Islet precursor cell (in vitro differentiated cells): Measurements from ENCODE around the gene TMEM151B.
A peak's percentile ranks its signal among the peaks of the same experiment; 100 is the strongest.
"Not testable (repeated sequence)": the region's sequence is repeated elsewhere in the genome, so short reads cannot be mapped to it uniquely, and the experiment has no call there.

Experiments used
- DNase-seq: peaks from one replicate; pipeline ENCODE4 v3.0.0-alpha.2; 2018

The TMEM151B gene

DNA sequence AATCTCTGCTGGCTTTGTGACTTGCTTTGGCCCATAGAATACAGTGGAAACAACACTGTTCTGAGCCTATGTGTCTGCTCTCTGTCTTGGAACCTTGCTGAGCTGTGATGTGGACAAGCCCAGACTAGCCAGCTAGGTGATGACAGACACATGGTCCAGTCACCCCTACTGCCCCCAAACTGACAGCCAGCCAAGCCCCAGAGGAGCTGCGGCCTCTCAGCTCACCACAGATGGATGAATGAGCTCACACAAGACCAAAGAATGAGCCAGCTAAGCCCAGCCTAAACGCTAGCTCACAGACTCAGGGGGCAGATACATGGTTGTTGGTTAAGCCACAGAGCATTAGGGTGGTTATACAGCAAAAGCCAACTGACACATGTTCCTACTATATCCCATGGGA, 38.8 kb downstream of the TMEM151B start:
- DNase-seq: no peak

DNA sequence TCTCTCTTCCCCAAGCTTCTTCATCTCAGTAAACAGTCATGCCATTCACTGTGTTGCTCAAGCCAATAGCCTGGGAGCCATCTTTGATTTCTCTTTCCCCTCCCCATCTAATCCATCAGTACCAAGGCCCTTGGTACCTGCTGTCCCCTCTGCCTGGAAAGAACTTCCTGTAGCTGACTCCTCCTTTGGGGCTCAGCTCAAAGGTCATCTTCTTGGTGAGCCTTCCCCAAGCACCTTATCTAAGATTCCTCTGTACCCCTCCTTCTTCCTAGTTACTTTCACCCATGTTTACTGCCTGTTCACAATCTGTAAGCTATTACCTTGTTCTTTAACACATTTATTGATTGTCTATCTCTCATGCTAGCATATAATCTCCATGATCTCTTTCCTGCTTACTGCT, 39.4 kb downstream of the TMEM151B start:
- DNase-seq: no peak

DNA sequence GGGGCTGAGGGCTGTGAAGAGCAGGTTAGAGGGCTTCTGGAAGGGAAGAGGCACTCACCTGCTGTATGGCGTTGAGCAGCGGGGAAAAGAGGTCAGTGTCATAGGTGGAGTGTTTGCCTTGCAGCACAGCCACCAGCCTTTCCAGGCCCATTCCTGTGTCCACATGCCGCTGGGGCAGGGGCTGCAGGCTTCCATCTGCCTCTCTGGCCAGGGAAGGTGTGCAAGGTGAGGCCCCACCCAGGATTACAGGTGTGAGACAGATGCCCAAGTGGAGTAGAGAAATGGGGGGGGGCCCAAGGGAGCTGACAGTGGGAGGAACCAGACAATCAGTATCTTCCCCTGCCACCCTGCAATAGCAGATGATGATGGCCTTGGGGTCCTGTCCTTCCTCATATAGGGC, 40.0 kb downstream of the TMEM151B start:
- no peak for DNase-seq

DNA sequence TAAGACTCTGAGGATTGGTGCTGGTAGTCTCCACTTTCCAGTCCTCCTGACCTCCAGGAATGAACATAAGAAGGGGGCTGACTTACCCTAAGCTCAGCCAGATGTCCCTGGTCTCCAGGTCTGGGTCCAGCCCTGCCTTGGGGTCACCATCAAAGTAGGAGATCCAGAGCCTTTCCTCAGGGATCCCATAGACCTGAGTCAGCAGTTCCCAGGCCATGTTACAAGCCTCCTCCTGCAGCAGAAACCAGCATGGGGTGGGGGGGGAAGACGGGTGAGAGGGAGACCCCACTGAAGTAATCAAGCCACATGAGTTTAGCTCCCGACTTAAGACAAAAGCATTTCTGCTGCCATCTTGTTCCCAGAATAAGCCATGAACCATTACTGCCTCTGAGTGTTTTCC, 41.1 kb downstream of the TMEM151B start:
- no peak for DNase-seq

DNA sequence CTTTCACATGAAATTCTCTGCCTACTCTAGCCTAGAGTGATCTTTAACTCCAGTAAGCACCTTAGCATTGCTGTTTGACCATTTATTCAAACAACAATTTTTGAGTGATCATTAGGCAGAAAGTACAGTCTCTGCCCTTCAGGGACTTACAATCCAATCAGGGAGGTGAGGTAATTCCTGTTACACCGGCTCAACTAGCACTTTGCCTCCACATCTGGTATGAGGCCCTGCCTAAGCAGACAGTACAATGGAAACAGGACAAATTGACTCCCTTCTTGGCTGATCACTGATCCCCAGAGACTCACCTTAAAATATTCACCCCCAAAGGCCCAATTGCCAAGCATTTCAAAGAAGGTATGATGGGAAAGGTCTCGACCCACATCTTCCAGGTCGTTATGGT, 41.5 kb downstream of the TMEM151B start:
- no peak for DNase-seq

DNA sequence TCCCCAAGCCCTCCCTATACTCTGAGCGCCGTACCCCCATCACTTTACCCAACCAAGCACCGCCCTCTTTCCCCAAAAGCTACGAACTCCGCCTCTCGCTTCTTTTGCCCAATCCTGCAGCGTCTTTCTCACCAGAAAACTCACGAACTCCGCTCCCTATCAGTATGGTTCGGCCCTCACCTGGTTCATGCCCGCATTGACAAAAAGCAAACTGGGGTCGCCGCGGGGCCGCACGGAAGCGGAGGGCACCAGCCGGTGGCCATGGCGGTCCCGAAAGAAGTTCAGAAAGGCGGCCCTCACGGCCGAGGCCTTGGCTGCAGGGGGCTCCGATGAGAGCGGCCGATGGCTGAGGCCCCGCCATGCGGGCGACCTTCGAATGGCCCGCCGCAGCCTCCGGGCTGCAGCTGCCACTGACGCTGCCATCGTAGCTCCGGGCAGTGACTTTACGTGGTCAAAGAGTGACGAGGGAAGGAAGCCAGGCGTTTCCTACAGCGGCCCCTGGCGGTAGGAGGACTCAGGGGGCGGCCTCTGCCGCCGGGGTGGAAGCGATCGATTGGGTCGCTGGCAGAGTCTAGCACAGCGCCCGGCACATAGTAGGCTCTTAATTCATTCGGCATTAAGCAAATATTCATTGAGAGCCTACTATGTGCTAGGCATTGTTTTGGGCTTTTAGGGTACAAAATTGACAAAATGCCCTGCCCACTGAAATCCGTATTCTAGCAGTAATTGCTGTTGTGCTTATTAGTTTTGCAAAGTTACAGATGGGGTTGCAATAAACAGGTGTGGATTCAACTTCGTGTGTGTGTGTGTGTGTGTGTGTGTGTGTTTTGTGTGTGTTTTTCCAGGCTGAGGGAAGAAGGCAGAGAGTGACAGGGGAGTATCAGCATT, 42.9 kb downstream of the TMEM151B start, which contains the start of gene AARS2:
TSS of gene AARS2 (minus strand) at position 447 of the 888 bp plus-strand sequence. CDS start at position 423, 24 bp downstream.
- DNase-seq: peak; percentile 93

DNA sequence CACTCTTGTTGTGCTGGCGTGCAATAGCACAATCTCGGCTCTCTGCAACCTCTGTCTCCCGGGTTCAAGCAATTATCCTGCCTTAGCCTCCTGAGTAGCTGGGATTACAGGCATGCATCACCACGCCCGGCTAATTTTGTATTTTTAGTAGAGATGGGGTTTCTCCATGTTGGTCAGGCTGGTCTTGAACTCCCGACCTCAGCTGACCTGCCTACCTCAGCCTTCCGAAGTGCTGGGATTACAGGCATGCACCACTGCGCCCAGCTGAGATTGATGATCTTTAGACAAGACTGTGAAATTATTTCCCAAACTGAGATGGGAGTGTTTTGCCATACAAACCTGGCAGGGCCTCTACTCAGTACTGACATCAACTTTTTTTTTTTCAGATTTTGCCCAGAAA, 44.4 kb downstream of the TMEM151B start:
- DNase-seq: not testable (repeated sequence)

DNA sequence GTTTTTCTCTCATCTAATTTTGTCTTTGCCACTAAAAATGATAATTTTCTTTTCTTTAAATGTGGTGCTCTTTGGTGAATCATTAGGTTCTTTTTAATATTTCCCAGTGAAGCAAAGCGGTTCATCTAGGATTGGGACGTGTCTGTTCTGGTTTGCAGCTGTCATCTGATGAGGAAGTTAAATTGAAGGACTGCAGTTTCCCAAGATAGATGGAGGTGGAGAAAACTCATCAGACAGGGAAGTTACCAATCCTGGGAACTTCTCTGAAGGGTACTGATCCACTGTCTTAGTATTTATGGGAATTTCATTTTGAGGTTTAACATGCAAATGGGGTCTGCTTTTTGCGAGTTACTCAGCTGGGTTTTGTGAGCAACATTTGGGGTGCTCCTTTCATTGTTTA, 45.3 kb downstream of the TMEM151B start:
- no peak for DNase-seq

DNA sequence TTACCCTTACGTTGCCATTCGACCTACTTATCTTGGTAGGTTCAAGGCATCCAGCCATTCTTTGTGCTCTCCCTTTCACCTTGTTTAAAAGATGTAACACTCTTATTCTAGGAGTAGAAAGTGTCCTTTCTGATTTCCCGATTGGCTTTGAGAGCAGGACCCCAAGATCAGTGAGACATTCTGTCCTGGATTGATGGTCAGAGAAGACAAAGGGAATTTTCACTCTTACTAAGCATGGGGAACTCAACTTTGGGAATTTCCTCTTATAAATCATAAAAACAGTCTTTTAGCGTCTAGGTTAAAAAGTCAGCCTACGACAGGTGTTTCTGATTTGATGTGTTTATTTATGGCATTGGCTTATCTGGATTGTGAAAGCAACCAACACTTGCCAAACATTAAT, 45.7 kb downstream of the TMEM151B start:
- DNase-seq: no peak

DNA sequence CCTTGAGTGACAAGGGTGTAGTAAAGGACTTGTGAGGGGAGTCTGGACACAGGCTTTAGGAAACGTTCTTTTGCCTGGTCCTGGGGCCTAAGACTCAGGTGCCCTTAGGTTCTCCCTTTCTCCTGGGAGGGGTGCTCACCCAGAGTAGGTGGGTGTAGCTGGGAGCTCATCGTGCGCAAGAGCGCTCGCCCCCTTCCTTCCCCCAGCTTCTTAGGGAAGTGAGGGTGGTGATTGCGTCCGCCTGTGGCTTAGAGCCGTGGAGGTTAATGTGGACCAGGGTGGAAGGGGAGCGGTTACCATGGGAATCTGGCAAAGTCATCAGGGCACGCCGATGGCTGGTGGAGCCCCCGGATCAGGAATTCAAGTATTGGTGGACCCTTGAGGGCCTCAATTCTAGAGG, 46.2 kb downstream of the TMEM151B start:
- no peak for DNase-seq

DNA sequence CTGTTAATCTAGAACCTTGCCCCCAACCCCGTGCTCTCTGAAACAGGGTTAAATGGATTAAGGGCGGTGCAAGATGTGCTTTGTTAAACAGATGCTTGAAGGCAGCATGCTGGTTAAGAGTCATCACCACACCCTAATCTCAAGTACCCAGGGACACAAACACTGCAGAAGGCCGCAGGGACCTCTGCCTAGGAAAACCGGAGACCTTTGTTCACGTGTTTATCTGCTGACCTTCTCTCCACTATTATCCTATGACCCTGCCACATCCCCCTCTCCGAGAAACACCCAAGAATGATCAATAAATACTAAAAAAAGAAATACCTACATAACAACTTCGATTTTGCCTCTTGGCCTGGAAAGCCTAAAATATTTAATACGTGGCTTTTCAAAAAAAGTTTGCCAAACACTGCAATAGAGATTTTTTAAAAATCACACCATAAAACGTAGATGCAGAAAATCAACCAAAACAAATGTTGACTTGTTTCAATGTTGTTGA, 46.9 kb downstream of the TMEM151B start:
- not testable (repeated sequence) for DNase-seq

DNA sequence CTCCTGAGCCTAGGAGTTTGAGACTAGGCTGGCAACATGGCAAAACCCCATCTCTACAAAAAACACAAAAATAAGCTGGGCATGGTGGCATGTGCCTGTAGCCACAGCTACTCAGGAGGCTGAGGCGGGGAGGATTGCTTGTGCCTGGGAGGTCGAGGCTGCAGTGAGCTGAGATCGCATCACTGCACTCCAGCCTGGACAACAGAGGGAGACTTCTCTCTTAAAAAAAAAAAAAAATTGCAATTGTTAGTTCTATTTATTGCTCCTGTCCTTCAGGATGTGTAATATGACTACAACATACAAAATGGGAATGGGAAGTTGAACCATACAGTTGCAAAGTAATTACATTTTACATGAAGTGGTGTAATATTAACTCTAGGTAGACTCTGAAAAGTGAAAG, 51.0 kb downstream of the TMEM151B start:
- no peak for DNase-seq

DNA sequence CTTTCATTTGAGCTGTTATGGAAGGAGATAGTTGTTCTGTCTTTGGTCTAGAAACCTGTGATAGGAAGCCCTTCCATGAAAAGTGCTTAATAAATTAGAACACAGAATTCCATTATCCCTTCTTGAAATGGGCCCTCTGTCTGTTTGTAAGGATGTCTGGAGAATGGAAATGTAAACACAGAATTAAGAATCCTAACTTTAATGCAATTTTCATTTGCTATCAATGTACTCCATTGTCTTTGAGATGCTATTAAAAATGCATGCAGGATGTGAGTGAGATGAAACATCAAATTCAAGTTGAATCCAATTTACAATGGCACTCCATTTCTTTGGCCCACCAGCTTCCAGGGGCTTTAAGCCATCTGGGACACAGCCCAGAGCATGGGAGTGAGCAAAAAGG, 56.8 kb downstream of the TMEM151B start:
- DNase-seq: no peak

DNA sequence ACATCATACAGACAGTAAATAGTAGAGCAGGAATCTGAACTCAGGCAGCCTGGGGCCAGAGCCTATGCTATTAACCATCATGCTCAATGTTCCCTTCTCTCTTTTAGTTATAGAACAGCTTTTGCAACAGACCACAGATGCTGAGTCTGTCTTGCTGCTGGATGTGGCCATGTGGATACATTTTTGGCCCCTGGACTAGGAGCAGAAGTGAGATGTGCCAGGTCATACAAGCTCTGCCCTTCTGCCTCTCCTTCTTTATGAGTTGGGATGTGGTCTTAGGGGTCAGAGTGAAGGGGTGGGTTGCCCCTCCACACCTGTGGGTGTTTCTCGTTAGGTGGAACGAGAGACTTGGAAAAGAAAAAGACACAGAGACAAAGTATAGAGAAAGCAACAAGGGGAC, 57.5 kb downstream of the TMEM151B start:
- DNase-seq: no peak

DNA sequence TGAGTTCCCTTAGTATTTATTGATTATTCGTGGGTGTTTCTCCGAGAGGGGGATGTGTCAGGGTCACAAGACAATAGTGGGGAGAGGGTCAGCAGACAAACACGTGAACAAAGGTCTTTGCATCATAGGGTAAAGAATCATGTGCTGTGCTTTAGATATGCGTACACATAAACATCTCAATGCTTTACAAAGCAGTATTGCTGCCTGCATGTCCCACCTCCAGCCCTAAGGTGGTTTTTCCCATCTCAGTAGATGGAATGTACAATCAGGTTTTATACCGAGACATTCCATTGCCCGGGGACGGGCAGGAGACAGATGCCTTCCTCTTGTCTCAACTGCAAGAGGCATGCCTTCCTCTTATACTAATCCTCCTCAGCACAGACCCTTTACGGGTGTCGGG, 58.0 kb downstream of the TMEM151B start:
- not testable (repeated sequence) for DNase-seq

DNA sequence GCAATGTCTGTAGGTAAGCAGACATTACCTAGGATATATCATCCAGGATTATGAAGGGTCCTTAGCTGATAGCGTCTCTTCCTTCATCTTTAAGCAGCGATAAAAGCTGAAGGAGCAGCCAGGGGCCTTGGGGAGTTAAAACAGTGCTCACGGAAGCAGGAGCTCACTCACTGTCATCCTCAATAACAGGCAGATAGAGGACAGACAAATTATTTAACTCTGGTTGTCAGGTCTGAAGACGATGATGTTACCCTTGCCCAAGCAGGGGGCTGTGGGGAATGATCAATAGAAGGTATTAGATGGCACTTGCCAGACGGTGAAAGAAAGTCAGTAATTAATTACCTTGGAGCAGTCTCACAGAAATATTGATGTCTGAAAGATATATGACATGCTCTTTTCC, 59.6 kb downstream of the TMEM151B start:
- DNase-seq: no peak

DNA sequence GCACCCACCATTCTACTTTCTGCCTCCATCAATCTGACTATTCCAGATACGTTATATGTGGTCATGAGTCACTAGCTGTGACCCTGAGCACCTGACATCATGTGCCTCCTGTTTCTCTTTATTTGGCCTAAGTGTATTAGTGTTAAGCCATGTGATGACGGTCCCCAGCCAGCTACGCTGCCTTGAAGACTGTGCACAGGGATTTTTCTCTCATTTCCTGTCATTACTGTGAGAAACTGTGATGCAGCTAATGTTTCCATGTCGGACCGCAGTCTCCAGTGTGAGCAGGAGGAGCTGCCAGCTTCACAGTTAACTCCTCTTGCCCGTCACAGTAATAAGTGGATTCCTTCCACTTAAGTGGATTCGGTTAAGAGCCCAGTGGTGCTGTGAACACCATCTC, 62.3 kb downstream of the TMEM151B start:
- DNase-seq: no peak

DNA sequence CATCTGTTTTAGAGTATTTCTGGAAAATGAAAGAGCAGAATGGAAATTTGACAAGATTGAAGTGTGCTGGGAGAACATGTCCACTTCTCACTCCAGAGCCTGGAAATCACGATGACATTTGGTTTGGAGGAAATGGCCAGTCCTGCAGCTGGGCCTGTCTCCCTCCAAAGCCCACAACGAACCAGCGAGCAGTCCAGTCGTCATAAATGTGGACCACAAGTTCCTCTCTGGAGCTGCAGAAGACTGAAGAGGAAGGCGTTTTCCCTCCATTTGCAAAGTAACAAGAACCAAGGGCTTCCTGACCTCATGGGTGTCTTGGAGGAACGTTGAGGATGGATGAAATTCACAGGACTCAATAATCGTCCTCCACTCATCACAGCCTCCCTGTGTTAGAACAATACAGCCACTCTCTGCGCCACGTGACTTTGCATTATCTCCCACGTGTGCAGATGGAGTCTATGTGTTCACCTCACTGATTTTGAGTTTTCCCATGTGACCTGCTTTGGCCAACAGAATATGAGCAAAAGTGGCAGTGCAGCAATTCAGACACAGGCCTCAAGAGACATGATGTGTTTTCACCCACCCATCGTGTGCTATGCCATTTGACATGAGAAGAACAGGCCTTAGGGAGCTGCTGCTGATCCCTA, 63.1 kb downstream of the TMEM151B start:
- no peak for DNase-seq

DNA sequence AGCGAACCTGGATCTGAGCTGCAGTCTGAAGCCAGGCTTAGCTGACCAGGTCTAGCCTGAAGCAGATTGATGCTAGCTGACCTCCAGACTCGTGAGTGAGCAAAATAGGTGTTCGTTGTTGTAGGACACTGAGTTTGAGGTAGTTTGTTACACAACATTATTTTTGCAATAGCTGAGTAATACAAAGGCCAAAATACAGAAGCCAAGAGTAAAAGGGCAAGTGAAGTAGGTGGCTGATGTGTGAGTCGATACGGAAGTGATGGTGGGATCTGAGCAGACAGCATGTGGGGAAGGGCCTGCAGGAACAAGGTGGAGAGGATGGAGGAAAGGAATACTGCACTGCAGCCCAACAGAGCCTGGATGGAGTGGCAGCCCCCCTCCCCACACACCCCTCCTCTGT, 63.7 kb downstream of the TMEM151B start:
- DNase-seq: no peak

DNA sequence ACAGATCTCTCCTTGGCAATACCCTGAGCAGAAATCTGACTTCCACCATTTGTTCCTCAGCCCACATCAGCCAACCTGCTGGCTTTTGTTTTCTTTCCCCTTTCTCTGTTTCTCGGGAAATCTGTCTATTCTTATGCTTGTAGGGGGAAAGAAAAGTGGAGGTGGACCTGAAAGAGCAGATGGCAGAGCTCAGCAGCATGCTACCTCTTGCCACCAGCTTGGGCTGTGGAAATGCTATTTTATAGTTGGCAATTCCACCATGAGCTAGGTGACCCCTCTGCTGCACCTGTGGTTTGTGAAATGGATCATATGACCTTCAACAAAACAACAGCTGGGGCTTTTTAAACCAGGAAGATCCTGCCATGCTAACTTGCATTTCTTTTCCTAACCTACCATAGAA, 65.4 kb downstream of the TMEM151B start:
- no peak for DNase-seq

DNA sequence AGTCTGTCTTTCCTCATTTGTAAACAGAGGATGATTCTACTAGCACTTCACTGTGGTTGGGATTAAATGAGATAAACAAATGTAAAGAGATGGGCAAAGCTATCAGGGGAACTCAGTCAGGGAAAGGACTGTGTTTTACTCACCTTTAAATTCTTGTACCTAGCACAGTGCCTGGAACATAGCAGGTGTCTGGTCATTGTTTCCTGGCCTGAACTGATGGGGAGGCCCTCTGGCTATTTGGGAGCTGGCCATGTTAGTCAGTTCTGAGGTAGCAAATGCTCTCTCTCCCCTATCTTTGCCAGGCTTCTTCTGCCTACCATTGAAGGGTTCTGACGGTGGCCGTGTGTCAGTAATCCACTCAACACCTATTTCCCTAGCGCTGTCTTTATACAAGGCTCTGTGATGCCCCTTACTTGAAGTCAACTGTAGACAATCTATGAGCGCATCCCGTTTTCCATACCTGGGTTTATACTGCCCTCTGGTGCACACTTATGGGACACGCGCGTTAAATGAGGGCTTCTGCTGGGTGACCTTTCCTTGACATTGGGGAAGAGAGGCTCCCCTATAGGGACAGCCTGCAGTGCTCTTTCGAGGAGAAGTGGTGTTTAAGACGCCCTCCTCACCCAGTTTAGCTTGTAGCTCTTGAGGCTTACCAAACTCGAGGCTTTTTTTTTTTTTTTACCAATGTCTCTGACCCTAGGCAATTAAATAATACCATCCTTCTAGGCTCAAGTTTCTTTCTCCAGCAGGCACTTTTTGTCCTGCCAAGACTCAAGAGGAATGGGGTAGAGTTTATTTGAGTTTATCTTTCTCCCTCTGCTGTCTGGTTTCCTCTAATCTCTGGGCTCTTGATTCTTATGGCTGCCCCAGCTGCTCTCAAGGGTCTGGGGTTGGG, 68.2 kb downstream of the TMEM151B start:
- peak; percentile 80 for DNase-seq

DNA sequence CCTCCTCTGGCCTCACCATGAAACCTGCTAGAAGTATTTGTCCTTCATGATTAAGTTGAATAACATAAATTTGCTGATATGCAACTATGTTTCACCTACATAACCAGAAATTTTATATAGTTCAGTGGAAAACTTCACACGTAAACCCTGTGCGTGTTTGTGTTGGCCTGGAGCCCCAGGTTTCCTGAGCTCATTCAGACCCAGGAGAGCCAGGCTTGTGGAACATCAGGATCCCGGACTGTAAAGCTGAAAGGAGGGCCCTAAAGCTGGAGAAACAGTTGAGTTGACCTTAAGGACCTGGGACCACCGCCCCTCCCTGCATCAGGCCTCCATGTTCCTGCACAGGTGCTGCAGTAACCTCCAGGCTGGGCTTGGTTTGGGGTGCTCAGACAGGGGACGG, 69.1 kb downstream of the TMEM151B start:
- no peak for DNase-seq
